ENCODE results near the gene YAE1. TPM values are rescaled to one million over a fixed set of nuclear protein-coding genes. Genes with fewer than 3 reads are reported as not detected.

YAE1 gene
- total RNA-seq, 1 donor from 2014 or later: 18.1 TPM

DNA sequence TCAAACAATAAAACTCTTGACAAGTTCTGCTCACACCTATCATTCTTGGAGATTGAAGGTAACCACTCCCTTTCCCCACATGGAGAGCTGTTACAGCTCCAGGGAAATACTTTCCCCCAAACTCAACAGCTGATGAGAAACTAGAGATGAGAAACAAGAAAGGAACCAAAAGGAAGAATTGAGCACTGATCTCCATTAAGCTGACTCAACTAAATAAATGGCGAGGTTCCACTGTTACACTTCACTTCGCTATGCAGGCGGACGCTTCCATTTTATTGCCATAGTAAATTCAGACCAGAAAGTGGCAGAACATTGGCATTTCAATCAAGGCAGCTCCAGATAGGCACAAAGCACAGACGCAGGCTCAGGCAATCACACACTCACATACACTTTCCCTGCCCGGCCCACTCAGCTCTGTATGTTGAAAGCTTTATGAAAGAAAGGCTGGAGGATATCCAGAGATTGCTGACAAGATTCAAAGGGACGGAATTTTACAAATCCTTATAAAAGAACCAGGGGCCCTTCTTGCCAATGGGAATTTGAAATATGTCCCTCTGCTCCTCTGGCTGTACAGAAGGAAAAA, 11.5 kb upstream of the YAE1 start:
- Histone ChIP-seq H3K4me1 (no peaks in the 10 kb centered on the region), H3K27ac (no peak overlapping the region), H3K36me3 (no peaks in the 10 kb centered on the region), H3K9me3 (no peaks in the 10 kb centered on the region), H3K27me3 (ENCODE audit: low read depth) (no peaks in the 10 kb centered on the region), H3K4me3 (no peak overlapping the region)
- ATAC-seq (no peak), DNase-seq (no peak)
- TF ChIP-seq, protein P1, sequence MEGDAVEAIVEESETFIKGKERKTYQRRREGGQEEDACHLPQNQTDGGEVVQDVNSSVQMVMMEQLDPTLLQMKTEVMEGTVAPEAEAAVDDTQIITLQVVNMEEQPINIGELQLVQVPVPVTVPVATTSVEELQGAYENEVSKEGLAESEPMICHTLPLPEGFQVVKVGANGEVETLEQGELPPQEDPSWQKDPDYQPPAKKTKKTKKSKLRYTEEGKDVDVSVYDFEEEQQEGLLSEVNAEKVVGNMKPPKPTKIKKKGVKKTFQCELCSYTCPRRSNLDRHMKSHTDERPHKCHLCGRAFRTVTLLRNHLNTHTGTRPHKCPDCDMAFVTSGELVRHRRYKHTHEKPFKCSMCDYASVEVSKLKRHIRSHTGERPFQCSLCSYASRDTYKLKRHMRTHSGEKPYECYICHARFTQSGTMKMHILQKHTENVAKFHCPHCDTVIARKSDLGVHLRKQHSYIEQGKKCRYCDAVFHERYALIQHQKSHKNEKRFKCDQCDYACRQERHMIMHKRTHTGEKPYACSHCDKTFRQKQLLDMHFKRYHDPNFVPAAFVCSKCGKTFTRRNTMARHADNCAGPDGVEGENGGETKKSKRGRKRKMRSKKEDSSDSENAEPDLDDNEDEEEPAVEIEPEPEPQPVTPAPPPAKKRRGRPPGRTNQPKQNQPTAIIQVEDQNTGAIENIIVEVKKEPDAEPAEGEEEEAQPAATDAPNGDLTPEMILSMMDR (IDR thresholded peaks at IDR 0.05): no peak
- intact Hi-C loops (cut with DNase I): no loop called here

DNA sequence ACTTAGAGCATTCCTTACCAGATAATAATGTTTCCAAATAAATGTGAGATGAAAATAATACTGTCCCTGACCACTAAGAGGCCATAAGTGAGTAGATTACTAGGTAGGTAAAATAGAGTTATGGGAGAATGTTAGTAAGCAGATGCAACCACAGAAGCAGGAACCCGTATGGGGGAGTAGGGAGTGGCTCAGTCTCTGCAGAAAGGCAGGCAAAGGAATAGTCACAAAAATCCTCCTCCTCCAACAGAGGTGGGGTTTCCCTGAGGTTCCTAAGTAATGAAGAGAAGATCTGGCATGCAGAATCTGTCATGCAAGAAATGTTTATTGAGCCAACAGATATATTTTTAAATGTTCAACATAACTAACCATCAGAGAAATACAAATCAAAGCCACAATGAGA, 9.0 kb upstream of the YAE1 start:
- intact Hi-C loops (cut with DNase I): no loop called here
- H3K4me1 ChIP-seq: no peaks in the 10 kb centered on the region
- H3K36me3 ChIP-seq: no peaks in the 10 kb centered on the region
- no peaks in the 10 kb centered on the region for H3K9me3 ChIP-seq
- no peak overlapping the region for H3K27ac ChIP-seq
- no peak for DNase-seq
- H3K27me3 ChIP-seq (ENCODE audit: low read depth): no peaks in the 10 kb centered on the region
- TF ChIP-seq, protein P1 (IDR thresholded peaks at IDR 0.05): no peak
- H3K4me3 ChIP-seq: no peak overlapping the region
- no peak for ATAC-seq

DNA sequence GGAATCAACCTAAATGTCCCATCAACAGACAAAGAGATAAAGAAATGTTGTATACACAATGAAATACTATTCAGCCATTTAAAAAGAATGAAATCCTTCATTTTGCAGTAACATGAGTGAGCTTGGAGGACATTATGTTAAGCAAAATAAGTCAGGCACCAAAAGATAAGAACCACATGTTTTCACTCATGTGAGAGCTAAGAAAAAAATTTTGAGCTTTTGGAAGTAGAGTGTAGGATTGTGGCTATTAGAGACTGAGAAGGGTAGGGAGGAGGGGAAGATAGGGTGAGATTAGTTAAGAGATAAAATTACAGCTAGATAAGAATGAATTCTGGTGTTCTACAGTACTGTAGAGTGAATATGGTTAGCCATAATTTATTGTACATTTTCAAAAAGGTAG, 8.3 kb upstream of the YAE1 start:
- intact Hi-C loops (cut with DNase I): no loop called here
- no peak for ATAC-seq
- TF ChIP-seq, protein P1 (IDR thresholded peaks at IDR 0.05): no peak
- no peaks in the 10 kb centered on the region for H3K27me3 ChIP-seq (ENCODE audit: low read depth)
- no peaks in the 10 kb centered on the region for H3K9me3 ChIP-seq
- H3K36me3 ChIP-seq: no peaks in the 10 kb centered on the region
- H3K4me3 ChIP-seq: no peak overlapping the region
- no peaks in the 10 kb centered on the region for H3K4me1 ChIP-seq
- DNase-seq: no peak
- no peak overlapping the region for H3K27ac ChIP-seq

DNA sequence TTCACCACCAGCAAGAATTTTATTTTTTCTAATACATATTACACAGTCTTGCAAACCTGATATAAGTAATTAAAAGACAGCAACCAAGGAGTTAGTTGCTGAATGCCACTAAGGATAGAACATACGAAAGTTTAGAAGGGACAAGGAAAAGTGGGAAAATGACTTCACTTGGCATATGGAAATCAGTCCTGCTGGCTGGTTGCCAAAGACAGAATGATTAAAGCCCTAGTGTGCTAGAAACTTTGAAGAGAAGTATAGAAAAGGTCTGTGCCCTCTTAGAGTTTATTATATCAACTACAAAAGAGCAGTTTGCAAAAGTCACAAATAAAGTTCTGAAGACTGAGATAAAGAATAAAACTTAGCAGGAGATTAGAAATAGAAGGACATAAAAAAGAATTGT, 5.8 kb upstream of the YAE1 start:
- H3K4me1 ChIP-seq: no peaks in the 10 kb centered on the region
- H3K27ac ChIP-seq: no peak overlapping the region
- TF ChIP-seq, protein P1 (IDR thresholded peaks at IDR 0.05): no peak
- no peaks in the 10 kb centered on the region for H3K27me3 ChIP-seq (ENCODE audit: low read depth)
- H3K4me3 ChIP-seq: no peak overlapping the region
- H3K36me3 ChIP-seq: no peaks in the 10 kb centered on the region
- DNase-seq (no peak), ATAC-seq (no peak)
- intact Hi-C loops (cut with DNase I): no loop called here
- H3K9me3 ChIP-seq: no peaks in the 10 kb centered on the region

DNA sequence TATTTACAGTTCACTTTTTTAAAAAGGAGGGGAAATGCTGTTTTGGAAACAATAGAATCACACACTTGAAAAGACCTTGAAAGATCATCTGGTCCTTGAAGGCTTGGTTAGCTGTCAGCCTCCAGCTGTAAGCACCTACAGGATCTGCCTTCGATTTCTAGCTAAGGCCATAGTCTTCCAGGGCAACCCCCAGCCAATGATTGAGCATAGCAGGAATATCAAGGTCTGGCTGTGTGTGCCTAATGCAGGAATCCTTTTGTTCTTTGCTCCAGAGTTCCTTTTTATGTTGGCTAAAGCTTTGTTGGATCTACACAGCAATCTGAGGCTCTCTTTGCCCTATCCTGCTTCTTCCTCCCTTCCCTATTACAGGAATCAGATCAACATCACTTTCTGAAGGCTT, 5.2 kb upstream of the YAE1 start:
- Histone ChIP-seq H3K27me3 (ENCODE audit: low read depth) (no peaks in the 10 kb centered on the region), H3K9me3 (no peaks in the 10 kb centered on the region), H3K4me3 (no peak overlapping the region), H3K36me3 (no peaks in the 10 kb centered on the region), H3K27ac (no peak overlapping the region), H3K4me1 (no peaks in the 10 kb centered on the region)
- intact Hi-C loops (cut with DNase I): no loop called here
- DNase-seq (no peak), ATAC-seq (no peak)
- TF ChIP-seq, protein P1 (IDR thresholded peaks at IDR 0.05): no peak

All from lower lobe of right lung (tissue), 2 donors.